ENCODE data around the gene APOL4.
"Not testable (repeated sequence)": the region's sequence is repeated elsewhere in the genome, so short reads cannot be mapped to it uniquely, and the experiment has no call there.

Gene APOL4

DNA sequence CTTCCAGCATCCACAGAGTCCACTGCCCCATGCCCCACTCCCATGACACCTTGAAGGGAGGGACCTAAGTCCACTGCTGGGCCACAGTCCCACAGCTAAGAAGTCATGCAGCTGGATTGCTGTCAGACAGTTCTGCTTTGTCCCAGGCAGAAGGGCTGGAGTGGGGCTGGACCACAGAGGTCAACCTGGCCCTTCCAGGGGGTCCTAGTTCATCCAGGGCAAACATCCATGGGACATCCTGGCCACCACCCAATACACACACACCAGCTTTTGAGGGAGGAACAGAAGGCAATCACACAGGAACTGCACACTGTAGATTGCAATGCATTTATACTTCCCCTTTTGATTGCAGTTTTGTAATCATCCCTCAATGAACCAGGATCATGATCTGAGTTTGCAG, 11.3 kb upstream of the APOL4 start:
- H3K4me3 ChIP-seq (ENCODE audit: low read length), result no peak overlapping the region
- no peak for DNase-seq (ENCODE audit: low read depth)
- TF ChIP-seq, protein P1, sequence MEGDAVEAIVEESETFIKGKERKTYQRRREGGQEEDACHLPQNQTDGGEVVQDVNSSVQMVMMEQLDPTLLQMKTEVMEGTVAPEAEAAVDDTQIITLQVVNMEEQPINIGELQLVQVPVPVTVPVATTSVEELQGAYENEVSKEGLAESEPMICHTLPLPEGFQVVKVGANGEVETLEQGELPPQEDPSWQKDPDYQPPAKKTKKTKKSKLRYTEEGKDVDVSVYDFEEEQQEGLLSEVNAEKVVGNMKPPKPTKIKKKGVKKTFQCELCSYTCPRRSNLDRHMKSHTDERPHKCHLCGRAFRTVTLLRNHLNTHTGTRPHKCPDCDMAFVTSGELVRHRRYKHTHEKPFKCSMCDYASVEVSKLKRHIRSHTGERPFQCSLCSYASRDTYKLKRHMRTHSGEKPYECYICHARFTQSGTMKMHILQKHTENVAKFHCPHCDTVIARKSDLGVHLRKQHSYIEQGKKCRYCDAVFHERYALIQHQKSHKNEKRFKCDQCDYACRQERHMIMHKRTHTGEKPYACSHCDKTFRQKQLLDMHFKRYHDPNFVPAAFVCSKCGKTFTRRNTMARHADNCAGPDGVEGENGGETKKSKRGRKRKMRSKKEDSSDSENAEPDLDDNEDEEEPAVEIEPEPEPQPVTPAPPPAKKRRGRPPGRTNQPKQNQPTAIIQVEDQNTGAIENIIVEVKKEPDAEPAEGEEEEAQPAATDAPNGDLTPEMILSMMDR (conservative IDR thresholded peaks at IDR 0.05; ENCODE audit: low read length), result no peak

DNA sequence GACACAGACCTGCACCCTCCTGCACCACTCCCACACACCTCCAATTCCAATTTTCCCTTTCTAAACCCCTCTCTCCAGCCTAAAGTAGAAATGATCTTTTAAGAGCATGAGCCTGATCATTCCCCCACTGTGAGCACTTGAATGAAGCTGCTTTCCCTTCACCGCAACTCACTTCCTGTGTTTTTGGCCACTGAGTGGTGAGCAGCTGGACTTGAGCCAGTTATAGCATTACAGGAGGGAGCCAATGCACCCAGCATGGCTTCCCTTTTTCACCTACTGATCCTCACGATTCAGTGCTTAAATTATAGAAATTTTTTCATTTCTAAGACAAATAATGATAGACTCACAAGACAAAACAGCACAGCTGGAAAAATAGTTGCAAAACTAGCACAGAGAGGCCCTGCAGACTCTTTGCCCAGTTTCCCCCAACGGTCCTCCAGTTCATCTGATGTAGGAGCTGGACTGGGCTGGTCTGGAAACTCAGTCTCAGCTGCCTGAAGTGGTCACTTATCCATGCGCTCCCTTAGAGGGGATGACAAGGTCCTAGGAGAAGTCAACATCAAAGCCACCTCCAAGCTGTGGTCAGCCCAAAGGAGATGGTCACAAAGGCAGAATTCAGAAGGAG, 9.7 kb upstream of the APOL4 start:
- TF ChIP-seq, protein P1 (conservative IDR thresholded peaks at IDR 0.05; ENCODE audit: low read length), result no peak
- DNase-seq (ENCODE audit: low read depth), result peak; percentile 44
- H3K4me3 ChIP-seq (ENCODE audit: low read length), result no peak overlapping the region

DNA sequence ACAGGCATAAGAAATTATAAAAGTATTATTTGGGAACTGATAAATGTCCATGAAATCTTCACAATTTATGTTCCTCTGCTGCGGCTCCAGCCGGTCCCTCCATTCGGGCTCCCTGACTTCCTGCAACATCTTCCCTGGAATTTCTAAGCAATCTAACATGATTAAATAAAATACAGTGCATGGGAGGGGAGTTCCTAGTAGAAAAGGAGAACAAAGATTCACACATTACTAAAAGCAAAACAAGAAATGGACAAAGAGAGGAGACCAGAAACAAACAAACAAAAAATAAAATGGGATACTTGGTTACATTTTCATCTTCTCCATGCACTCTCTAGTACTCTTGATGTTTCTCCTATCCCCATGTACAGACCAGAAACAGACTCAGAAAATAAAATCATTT, 8.6 kb upstream of the APOL4 start:
- TF ChIP-seq, protein P1 (conservative IDR thresholded peaks at IDR 0.05; ENCODE audit: low read length), result no peak
- no peak overlapping the region for H3K4me3 ChIP-seq (ENCODE audit: low read length)
- DNase-seq (ENCODE audit: low read depth), result no peak

DNA sequence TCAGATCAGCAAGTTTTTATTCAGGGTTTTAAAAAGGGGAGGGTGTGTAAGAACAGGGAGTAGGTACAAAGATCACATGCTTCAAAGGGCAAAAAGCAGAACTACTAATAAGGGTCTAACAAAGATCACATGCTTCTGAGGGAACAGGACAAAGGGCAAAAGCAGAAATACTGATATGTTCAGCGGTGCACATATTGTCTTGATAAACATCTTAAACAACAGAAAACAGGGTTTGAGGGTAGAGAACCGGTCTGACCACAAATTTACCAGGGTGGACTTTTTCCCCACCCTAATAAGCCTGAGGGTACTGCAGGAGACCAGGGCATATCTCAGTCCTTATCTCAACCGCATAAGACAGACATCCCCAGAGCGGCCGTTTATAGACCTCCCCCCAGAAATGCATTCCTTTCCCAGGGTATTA, 7.9 kb upstream of the APOL4 start:
- not testable (repeated sequence) for DNase-seq (ENCODE audit: low read depth); H3K4me3 ChIP-seq (ENCODE audit: low read length)

DNA sequence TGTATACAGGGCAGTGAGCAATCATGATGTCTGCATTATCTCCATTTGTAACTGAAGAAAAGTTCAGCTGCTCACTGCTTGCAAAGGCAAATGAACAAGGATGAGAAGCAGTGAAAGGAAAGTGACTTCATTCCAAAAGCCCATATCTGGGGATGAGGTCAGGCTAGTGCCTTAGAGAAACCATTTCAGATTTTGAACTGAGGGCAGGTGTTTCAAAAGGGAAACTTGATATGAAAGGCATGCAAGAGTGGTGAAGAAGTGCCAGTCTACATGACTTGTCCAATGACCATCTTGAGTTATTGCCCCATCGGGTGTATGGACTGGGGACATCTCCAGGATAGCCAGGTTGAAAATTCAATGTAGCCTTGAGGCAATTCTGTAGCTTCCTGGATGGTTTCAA, 7.3 kb upstream of the APOL4 start:
- TF ChIP-seq, protein P1 (conservative IDR thresholded peaks at IDR 0.05; ENCODE audit: low read length), result no peak
- H3K4me3 ChIP-seq (ENCODE audit: low read length), result no peak overlapping the region
- DNase-seq (ENCODE audit: low read depth), result no peak

DNA sequence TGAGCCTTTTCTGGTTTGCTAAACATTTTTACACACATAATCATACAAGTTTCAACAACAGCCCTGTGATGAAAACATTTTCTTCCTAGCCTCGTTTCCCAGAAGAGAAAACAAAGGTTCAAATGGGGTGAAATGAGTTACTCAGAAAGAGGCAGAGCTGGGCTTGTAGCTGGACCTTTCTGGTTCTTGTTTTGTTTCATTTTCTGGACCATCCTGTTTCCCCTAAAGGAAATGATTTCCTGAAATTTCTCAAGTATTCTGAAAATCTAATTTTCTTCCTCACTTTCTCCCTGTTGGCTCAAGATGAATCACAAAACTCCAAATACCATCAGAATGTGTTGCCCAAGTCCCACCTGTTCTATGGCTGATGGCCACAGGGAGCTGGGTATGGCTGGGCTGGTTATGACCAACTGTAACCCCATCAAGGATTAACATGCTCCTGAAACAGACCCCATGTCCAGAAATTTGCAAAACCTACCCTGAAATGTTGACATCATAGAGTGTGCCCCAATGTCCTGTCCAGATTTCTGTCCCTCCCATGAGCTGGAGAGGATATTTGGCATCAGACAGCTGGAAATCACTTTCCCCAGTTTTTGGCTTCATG, 6.7 kb upstream of the APOL4 start:
- TF ChIP-seq, protein P1 (conservative IDR thresholded peaks at IDR 0.05; ENCODE audit: low read length), result no peak
- DNase-seq (ENCODE audit: low read depth), result no peak
- H3K4me3 ChIP-seq (ENCODE audit: low read length), result no peak overlapping the region

DNA sequence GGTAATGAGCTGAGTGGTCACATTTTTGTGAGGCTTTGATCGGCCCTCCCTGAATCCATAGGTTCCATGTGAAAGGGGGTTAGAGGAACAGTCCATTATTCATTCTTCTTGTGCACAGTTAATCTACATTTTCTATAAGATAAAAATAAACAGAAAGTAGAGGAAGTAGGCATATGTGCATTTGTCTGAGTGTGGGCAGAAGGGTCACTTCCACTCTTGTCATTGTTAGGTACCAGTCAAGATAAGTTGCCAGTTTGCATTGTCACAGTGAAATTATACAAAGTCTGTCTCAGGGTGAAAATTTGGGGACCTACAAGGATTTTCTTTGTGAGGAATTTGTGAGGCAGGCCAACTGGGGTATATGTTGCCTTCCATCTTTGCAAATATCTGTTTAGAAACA, 4.6 kb upstream of the APOL4 start:
- H3K4me3 ChIP-seq (ENCODE audit: low read length), result no peak overlapping the region
- no peak for DNase-seq (ENCODE audit: low read depth)
- TF ChIP-seq, protein P1 (conservative IDR thresholded peaks at IDR 0.05; ENCODE audit: low read length), result no peak

DNA sequence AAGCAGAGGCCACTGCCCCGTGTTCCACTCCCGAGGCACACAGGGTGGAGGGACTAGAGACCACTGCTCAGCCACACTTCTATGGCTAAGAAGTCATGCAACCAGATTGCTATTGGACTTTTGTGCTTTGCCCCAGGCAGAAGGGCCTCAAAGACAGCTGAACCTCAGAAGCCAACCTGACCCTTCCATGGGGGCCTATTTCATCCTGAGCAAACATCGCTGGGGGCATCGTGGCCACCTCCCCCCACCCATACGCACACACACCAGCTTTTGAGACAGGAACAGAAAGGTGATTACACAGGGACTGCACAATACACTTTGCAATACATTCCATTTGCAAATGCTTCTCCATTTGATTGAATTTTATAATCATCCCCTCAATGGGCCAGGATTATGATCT, 4.0 kb upstream of the APOL4 start:
- not testable (repeated sequence) for DNase-seq (ENCODE audit: low read depth); H3K4me3 ChIP-seq (ENCODE audit: low read length)

Measured in AG10803 (cell line).